Mucosa of descending colon (tissue), 3 donors: Measurements from ENCODE around the gene SEPTIN10. TPM values are rescaled to one million over a fixed set of nuclear protein-coding genes. Genes with fewer than 3 reads are reported as not detected.
"Not testable (repeated sequence)": the region's sequence is repeated elsewhere in the genome, so short reads cannot be mapped to it uniquely, and the experiment has no call there.

ENCODE experiments used
- ATAC-seq: fragments of 200-7000 bp; cut with Tn5 transposase; one replicate; pipeline ENCODE4 v1.9.1; 2020; ENCODE audit warnings: mild to moderate bottlenecking, moderate library complexity
- DNase-seq, 3 donors: peaks; one replicate each; pipeline ENCODE4 v3.0.0-alpha.2; 2020
- H3K36me3 ChIP-seq: fragments of 200-600 bp; one replicate; pipeline ENCODE4 v1.8.0; 2021; ENCODE audit warnings: low read depth, mild to moderate bottlenecking
- H3K4me1 ChIP-seq: fragments of 200-600 bp; one replicate; pipeline ENCODE4 v1.8.0; 2021; ENCODE audit warnings: low read depth, mild to moderate bottlenecking
- H3K4me3 ChIP-seq: fragments of 200-600 bp; one replicate; pipeline ENCODE4 v1.8.0; 2021; ENCODE audit warnings: mild to moderate bottlenecking
- H3K9me3 ChIP-seq: fragments of 200-600 bp; one replicate; pipeline ENCODE4 v1.8.0; 2021; ENCODE audit warnings: mild to moderate bottlenecking
- intact Hi-C, 2 donors: fragments of 100-400 bp; cut with DNase I in 1 of 2; cut with micrococcal nuclease in 1 of 2; formaldehyde crosslinking; loops; one replicate each; pipeline versions ENCODE4 v1.11.0 to v1.11.1; 2022; cut with DNase I, micrococcal nuclease
- total RNA-seq, 3 donors: library from RNA; stranded (reverse); fragmentation: NEBNext Ultra II Directional in 2 of 3; extraction: Animal tissue kit (Norgen Biotek cat#: 25700) in 2 of 3; gene quantifications; one replicate each; pipeline versions ENCODE4 v1.2.1 to v1.2.4, GENCODE V29; 2021 to 2023
- TF ChIP-seq, protein P1 (sequence below): fragments of 200-600 bp; IDR thresholded peaks from one replicate; pipeline ENCODE4 v1.8.0; 2022; ENCODE audit warnings: antibody characterized with exemption, mild to moderate bottlenecking
- donor health status: DM: no; HTN: no; CAD: no; lungs with moderate emphysema.
- donor health status: DM: no; HTN: no; CAD: no.
- donor health status: DM: no; HTN: yes; CAD: no.

Gene SEPTIN10
- total RNA-seq, 3 donors from 2014 or later, result 79.3 to 112 (median 84.1) TPM

DNA sequence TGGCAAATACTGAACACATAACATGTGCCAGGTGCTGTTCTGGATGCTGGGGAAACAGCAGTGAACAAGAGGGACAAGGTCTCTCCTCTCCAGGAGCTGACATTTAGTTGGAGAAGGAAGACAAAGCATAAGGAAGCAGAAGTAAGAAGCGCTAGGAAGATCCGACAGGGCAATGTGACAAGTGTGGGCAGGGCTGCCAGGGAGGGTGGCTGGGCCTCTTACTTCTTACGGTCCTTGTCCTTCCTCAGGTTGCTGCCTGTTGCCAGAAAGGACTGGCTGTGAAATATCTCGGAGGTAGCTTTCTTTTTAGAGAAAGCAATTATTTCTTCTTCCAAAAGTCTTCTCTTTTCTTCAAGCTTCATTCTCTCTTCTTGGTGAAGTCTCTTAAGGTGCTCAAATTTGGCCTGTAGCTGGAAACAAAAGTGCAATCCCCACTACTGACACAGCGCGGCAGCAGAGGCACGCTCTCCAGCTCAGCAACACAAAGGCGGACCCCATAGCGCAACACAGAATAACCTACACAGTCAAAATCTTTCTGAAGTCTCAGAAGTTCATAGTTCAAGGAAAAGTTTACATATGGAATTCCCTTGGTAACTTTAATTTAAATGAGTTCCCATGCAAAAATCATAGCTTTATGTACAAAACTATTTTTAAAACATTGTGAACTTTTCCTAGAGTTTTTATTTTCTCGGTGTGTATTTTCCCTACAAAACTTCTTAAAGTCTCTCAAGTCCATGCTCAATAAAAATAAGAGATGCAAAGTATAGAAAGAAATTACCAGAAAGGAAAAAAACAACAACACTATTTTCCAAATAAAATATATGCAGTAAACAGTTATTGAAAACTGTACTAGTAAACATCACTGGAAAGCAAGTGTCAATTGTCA is 67.7 kb downstream of the SEPTIN10 start:
- H3K36me3 ChIP-seq, result no peaks in the 10 kb centered on the region
- no peaks in the 10 kb centered on the region for H3K9me3 ChIP-seq
- peak in 2 of 3 donors; percentile 76 to 83 for DNase-seq
- intact Hi-C loops, result loop anchor here in 1 of 2 donors (5.0 kb wide), 1 partner anchor 171 kb away; no protein-coding TSS in a partner anchor
- no peaks in the 10 kb centered on the region for H3K4me1 ChIP-seq
- TF ChIP-seq, protein P1, sequence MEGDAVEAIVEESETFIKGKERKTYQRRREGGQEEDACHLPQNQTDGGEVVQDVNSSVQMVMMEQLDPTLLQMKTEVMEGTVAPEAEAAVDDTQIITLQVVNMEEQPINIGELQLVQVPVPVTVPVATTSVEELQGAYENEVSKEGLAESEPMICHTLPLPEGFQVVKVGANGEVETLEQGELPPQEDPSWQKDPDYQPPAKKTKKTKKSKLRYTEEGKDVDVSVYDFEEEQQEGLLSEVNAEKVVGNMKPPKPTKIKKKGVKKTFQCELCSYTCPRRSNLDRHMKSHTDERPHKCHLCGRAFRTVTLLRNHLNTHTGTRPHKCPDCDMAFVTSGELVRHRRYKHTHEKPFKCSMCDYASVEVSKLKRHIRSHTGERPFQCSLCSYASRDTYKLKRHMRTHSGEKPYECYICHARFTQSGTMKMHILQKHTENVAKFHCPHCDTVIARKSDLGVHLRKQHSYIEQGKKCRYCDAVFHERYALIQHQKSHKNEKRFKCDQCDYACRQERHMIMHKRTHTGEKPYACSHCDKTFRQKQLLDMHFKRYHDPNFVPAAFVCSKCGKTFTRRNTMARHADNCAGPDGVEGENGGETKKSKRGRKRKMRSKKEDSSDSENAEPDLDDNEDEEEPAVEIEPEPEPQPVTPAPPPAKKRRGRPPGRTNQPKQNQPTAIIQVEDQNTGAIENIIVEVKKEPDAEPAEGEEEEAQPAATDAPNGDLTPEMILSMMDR, result peak; percentile 68
- ATAC-seq, result peak; percentile 90
- H3K4me3 ChIP-seq, result no peak overlapping the region

DNA sequence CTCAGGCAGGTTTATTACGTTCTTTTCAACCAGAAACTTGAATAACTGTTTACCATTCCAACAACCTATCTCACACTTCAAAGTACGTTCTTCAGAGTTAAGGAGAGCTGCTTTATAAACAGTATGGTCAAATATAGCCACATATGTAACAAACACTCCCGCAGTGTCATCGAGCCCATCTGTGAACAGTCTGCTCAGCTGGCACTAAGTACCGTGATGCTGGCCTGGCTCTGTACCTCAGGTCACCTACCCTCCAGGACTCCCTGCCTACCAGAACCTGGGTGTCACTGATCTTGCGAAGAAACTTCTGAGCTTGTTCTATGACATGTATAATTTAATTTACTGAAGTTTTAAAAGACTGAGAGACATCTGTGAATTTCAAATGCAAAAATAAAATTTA is 71.4 kb downstream of the SEPTIN10 start:
- no peaks in the 10 kb centered on the region for H3K4me1 ChIP-seq
- TF ChIP-seq, protein P1, result no peak
- ATAC-seq, result no peak
- H3K9me3 ChIP-seq, result no peaks in the 10 kb centered on the region
- intact Hi-C loops, result no loop called here
- H3K4me3 ChIP-seq, result no peak overlapping the region
- DNase-seq, result no peak
- H3K36me3 ChIP-seq, result no peaks in the 10 kb centered on the region

DNA sequence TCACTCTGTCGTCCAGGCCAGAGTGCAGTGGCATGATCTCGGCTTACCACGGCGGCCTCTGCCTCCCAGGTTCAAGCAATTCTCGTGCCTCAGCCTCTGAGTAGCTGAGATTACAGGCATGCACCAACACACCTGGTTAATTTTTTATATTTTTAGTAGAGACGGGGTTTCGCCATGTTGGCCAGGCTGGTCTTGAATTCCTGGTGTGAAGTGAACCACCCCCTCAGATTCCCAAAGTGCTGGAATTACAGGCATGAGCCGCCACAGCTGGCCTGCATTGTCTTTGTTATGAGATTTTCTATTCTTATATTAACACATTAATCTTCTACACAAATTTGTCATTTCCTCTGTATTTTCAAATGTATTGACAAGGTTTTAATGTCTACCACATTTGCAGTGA is 75.2 kb downstream of the SEPTIN10 start:
- TF ChIP-seq, protein P1, result no peak

DNA sequence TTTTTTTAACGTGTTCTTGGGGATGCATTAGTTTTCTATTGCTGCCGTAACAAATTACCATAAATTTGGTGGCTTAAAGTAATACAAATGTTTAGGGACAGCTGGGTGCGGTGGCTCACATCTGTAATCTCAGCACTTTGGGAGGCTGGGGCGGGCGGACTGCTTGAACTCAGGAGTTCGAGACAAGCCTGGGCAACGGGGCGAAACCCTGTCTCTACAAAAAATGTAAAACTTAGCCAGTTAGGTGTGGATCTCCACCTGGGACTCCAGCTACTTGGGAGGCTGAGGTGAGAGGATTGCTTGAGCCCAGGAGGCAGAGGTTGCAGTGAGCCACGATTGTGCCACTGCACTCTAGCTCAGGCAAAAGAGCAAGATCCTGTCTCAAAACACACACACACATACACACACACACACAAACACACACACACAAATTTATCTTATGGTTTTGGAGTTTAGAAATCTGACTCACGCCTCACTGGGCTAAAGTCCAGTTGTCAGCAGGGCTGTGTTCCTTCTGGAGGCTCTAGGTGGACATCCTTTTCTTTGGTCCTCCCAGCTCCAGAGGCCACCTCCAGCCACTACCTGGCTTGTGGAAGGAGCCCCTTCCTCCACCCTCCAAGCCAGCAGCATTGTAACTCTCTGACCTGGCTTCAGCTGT is 76.1 kb downstream of the SEPTIN10 start:
- Histone ChIP-seq H3K4me3 (no peak overlapping the region), H3K9me3 (no peaks in the 10 kb centered on the region), H3K4me1 (no peaks in the 10 kb centered on the region), H3K36me3 (no peaks in the 10 kb centered on the region)
- TF ChIP-seq, protein P1, result no peak
- peak; percentile 66 for ATAC-seq
- DNase-seq, result no peak
- intact Hi-C loops, result no loop called here

More for the DNA sequence above, 75.2 kb downstream of the SEPTIN10 start:
- no peaks in the 10 kb centered on the region for H3K4me1 ChIP-seq
- ATAC-seq, result no peak
- intact Hi-C loops, result no loop called here
- H3K36me3 ChIP-seq, result no peaks in the 10 kb centered on the region
- no peak overlapping the region for H3K4me3 ChIP-seq
- DNase-seq, result no peak
- H3K9me3 ChIP-seq, result no peaks in the 10 kb centered on the region

DNA sequence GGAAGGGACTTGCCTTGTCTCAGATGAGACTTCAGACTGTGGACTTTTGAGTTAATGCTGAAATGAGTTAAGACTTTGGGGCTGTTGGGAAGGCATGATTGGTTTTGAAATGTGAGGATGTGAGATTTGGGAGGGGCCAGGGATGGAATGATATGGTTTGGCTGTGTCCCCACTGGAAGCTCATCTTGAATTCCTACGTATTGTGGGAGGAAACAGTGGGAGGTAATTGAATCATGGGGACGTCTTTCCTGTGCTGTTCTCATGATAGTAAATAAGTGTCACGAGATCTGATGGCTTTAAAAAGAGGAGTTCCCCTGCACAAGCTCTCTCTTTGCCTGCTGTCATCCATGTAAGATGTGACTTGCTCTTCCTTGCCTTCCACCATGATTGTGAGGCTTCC is 77.2 kb downstream of the SEPTIN10 start:
- H3K4me3 ChIP-seq, H3K36me3 ChIP-seq, DNase-seq, intact Hi-C loops, H3K4me1 ChIP-seq, H3K9me3 ChIP-seq, ATAC-seq: not testable (repeated sequence)
